Measurements from ENCODE around the gene GRK7.
"Not testable (repeated sequence)": the region's sequence is repeated elsewhere in the genome, so short reads cannot be mapped to it uniquely, and the experiment has no call there.

Gene GRK7

GRCh38 chr3:141764045-141764444 lies 837 bp downstream of the GRK7 start:
- no peak for DNase-seq

- DNase-seq = no peak
Measured at GRCh38 chr3:141764465-141764864, 1.3 kb downstream of the GRK7 start.

GRCh38 chr3:141764986-141765385 lies 1.8 kb downstream of the GRK7 start:
- DNase-seq = no peak

- no peak for DNase-seq
Measured at GRCh38 chr3:141767066-141767465, 3.9 kb downstream of the GRK7 start.

GRCh38 chr3:141769221-141769894 lies 6.2 kb downstream of the GRK7 start:
- no peak for DNase-seq

GRCh38 chr3:141773676-141774075 lies 10.5 kb downstream of the GRK7 start:
- no peak for DNase-seq

- DNase-seq = no peak
Measured at GRCh38 chr3:141776376-141776775, 13.2 kb downstream of the GRK7 start.

GRCh38 chr3:141776885-141777284 lies 13.7 kb downstream of the GRK7 start:
- no peak for DNase-seq

GRCh38 chr3:141777957-141778813 lies 15.0 kb downstream of the GRK7 start:
- no peak for DNase-seq

GRCh38 chr3:141779667-141780066 lies 16.5 kb downstream of the GRK7 start:
- no peak for DNase-seq

GRCh38 chr3:141782386-141782932 lies 19.3 kb downstream of the GRK7 start:
- DNase-seq = no peak

GRCh38 chr3:141783632-141784031 lies 20.4 kb downstream of the GRK7 start:
- no peak for DNase-seq

- no peak for DNase-seq
Measured at GRCh38 chr3:141784096-141784495, 20.9 kb downstream of the GRK7 start.

- DNase-seq = no peak
Measured at GRCh38 chr3:141784531-141784930, 21.3 kb downstream of the GRK7 start.

- no peak for DNase-seq
Measured at GRCh38 chr3:141788149-141788548, 24.9 kb downstream of the GRK7 start.

GRCh38 chr3:141788750-141789149 lies 25.5 kb downstream of the GRK7 start:
- DNase-seq = not testable (repeated sequence)

- DNase-seq = no peak
Measured at GRCh38 chr3:141789281-141789680, 26.1 kb downstream of the GRK7 start.

GRCh38 chr3:141790171-141790570 lies 27.0 kb downstream of the GRK7 start:
- no peak for DNase-seq

GRCh38 chr3:141792495-141792894 lies 29.3 kb downstream of the GRK7 start:
- DNase-seq = no peak

- no peak for DNase-seq
Measured at GRCh38 chr3:141793476-141794260, 30.5 kb downstream of the GRK7 start.

GRCh38 chr3:141795276-141795675 lies 32.1 kb downstream of the GRK7 start:
- peak in 2 of 14 donors; percentile 8 for DNase-seq

- no peak for DNase-seq
Measured at GRCh38 chr3:141795741-141796080, 32.5 kb downstream of the GRK7 start.
